Measurements from ENCODE around the gene INPP5E.

GRCh38 chr9:136444102-136444501 is 4.5 kb upstream of the INPP5E start:
- TF ChIP-seq, protein P1, sequence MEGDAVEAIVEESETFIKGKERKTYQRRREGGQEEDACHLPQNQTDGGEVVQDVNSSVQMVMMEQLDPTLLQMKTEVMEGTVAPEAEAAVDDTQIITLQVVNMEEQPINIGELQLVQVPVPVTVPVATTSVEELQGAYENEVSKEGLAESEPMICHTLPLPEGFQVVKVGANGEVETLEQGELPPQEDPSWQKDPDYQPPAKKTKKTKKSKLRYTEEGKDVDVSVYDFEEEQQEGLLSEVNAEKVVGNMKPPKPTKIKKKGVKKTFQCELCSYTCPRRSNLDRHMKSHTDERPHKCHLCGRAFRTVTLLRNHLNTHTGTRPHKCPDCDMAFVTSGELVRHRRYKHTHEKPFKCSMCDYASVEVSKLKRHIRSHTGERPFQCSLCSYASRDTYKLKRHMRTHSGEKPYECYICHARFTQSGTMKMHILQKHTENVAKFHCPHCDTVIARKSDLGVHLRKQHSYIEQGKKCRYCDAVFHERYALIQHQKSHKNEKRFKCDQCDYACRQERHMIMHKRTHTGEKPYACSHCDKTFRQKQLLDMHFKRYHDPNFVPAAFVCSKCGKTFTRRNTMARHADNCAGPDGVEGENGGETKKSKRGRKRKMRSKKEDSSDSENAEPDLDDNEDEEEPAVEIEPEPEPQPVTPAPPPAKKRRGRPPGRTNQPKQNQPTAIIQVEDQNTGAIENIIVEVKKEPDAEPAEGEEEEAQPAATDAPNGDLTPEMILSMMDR (conservative IDR thresholded peaks at IDR 0.05; ENCODE audit: low read depth in 2 of 2): no peak
- TF ChIP-seq POLR2AphosphoS5 (IDR thresholded peaks at IDR 0.05; ENCODE audit: low read depth) (no peak), EZH2phosphoT487 (IDR thresholded peaks at IDR 0.05; ENCODE audit: unreplicated experiment) (no peak), JUNB (IDR thresholded peaks at IDR 0.05; ENCODE audit: unreplicated experiment) (no peak), ZNF331 (CRISPR knock-in tag; IDR thresholded peaks at IDR 0.05; ENCODE audit: low read depth) (no peak), EZH2 (IDR thresholded peaks at IDR 0.05; ENCODE audit: low read depth, unreplicated experiment) (no peak), REST (IDR thresholded peaks at IDR 0.05; ENCODE audit: unreplicated experiment) (no peak), ZNF462 (CRISPR knock-in tag; IDR thresholded peaks at IDR 0.05) (no peak), ETS1 (IDR thresholded peaks at IDR 0.05) (no peak), ZNF114 (CRISPR knock-in tag; IDR thresholded peaks at IDR 0.05) (no peak)
